Fibroblast of villous mesenchyme (primary cell): ENCODE results near the gene MEDAG. TPM values are rescaled to one million over a fixed set of nuclear protein-coding genes. Genes with fewer than 3 reads are reported as not detected.

Experiments used
- DNase-seq: peaks from one replicate; pipeline ENCODE4 v3.0.0-alpha.2; 2010; ENCODE audit warnings: low read depth
- H3K4me3 ChIP-seq: 2 replicates; pipeline ENCODE4 v1.5.1; 2011; ENCODE audit warnings: low read depth, mild to moderate bottlenecking, low read length
- total RNA-seq: library from RNA; depleted of rRNA; stranded (reverse); fragments of >200 nt; gene quantifications from 2 replicates; pipeline ENCODE4 v1.2.3, GENCODE V29; 2012
- TF ChIP-seq, protein P1 (sequence below): IDR thresholded peaks from 2 replicates; pipeline ENCODE4 v1.5.1; 2012; ENCODE audit warnings: low read depth, mild to moderate bottlenecking, low read length; ENCODE audit not compliant: insufficient read depth

The MEDAG gene
- total RNA-seq = 12.1 and 20.0 TPM in 2 replicates

GRCh38 chr13:30905932-30906383 is at the start of gene MEDAG:
MEDAG (plus strand) TSS chr13:30906271; CDS start chr13:30906516, 245 bp downstream.
- H3K4me3 ChIP-seq = peak within 1 kb of the TSS; percentile 44
- peak; percentile 61 for DNase-seq
- TF ChIP-seq, protein P1, sequence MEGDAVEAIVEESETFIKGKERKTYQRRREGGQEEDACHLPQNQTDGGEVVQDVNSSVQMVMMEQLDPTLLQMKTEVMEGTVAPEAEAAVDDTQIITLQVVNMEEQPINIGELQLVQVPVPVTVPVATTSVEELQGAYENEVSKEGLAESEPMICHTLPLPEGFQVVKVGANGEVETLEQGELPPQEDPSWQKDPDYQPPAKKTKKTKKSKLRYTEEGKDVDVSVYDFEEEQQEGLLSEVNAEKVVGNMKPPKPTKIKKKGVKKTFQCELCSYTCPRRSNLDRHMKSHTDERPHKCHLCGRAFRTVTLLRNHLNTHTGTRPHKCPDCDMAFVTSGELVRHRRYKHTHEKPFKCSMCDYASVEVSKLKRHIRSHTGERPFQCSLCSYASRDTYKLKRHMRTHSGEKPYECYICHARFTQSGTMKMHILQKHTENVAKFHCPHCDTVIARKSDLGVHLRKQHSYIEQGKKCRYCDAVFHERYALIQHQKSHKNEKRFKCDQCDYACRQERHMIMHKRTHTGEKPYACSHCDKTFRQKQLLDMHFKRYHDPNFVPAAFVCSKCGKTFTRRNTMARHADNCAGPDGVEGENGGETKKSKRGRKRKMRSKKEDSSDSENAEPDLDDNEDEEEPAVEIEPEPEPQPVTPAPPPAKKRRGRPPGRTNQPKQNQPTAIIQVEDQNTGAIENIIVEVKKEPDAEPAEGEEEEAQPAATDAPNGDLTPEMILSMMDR = no peak

DNA sequence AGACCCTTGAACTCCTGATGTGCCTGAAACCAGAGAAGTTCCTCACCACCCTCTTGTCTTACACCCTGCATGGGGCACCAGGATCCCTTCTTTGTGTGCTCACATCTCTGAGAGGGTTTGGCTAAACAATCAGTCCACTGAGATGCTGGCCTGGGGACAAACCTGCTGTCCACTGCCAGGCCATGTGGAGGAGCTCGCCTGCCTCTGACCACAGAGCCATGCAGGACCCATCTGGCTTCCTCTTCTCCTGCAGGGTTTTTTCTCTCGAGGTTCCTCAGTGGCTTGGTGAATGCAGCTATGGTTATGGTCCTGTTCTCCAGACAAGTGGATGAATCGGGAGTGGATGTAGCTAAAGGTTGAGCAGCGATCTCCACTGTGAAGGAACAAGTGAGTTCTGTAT is 49.1 kb upstream of the MEDAG start:
- H3K4me3 ChIP-seq = no peak overlapping the region
- DNase-seq = no peak
- TF ChIP-seq, protein P1 = no peak

DNA sequence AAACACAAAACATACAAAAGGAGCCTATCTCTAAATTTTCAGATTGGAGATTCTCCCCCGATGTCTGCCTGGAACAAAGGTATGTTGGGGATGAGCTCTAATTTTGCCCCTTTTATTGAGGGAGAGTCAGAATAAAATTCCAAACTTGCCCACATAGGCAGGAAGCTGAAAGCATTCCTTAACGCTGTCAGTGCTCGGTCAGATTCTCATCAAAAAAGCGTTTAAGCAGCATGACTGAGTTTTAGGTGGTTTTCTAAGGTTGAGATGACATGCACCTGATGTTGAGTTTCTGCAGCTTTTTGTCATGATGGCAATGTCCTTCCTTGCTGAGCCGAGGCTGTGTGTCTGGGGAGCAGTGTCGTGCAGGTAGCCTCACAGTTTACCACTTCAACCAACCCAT is 48.4 kb upstream of the MEDAG start:
- H3K4me3 ChIP-seq = no peak overlapping the region
- no peak for DNase-seq
- TF ChIP-seq, protein P1 = no peak

DNA sequence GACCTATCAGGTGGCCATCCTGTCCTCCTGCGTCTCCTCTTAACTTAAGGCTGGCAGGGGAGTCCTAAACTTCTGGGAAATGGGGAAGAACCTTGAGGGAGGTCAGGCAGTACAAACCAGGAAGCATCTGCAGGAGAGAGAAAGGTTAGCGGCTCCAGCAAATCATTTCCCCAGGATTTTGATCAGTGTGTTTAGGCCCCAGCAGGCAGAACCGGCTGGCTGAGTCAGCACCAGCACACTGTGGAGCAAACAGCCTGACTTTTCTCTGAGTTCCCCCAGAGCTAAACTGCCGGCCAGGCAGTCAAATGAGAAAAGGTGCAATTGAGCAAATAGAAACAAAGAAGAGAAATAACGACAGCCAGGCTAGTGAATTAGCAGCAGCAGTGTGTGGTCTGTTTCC is 46.7 kb upstream of the MEDAG start:
- DNase-seq = no peak
- TF ChIP-seq, protein P1 = no peak
- no peak overlapping the region for H3K4me3 ChIP-seq

DNA sequence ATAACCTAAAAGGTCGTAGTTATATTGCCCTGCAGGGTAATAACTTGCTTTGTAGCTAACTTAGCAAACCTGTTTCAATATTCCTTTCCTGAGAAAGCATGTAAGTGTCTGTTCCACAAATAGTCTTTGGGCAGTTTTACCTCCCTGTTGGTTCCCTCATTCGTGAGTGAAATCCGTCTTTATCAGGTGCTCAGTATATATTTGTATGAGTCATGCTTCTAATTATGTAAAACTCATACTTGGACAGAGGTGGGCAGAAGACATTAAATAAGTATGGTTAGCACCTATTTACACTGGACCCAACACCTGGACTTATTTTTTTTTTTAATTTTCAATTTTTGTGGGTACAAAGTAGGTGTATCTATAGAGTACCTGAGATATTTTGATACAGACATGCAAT is 44.9 kb upstream of the MEDAG start:
- DNase-seq = no peak
- TF ChIP-seq, protein P1 = no peak
- no peak overlapping the region for H3K4me3 ChIP-seq

DNA sequence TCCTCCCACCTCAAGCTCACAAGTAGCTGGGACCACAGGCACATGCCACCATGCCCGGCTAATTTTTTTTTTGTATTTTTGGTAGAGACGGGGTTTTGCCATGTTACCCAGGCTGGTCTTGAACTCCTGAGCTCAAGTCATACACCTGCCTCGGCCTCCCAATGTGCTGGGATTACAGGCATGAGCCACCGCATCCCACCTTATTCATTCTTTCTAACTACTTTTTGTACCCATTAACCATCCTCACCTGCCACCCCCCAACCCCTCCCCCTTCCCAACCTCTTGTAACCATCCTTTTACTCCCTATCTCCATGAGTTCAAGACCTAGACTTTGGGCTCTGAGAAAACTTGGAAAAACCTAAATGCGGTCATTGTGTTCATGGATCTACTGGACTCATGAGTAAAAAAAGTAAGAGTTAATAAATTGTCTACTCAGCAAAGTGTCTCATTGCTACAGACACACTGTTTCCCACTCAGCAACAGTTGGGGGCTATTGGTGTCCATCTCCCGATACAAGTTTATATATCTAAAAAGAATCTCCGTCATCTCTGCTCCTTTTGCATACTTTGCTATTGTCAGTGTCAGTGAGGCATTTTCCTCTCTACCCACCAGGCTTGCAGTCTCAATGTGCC is 44.1 kb upstream of the MEDAG start:
- TF ChIP-seq, protein P1 = no peak
- H3K4me3 ChIP-seq = no peak overlapping the region
- no peak for DNase-seq

DNA sequence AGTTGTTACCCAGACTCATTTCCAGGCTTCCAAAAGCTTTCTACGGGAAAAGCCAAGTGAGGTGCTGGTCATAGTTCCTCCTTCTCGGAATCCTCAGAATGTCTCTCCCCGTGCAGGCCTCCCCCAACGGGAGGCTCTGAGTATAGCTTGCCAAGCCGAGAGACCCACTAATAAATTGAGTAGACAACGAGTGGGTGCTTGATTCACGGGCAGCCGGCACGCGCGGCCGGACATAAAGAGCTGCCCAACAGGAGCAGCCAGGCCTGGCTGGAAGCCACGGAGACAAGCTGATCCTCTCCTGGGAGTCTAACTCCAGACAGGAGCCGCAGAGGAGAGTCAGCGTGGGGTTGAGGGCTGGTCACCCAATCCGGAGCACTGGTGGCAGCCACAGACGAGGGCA is 43.4 kb upstream of the MEDAG start:
- H3K4me3 ChIP-seq = no peak overlapping the region
- TF ChIP-seq, protein P1 = peak; percentile 9
- peak; percentile 52 for DNase-seq
